GM12873 (cell line): ENCODE measurements around the gene TRHDE.

Experiments used
- TF ChIP-seq, protein P1 (sequence below): IDR thresholded peaks from 2 replicates; pipeline ENCODE4 v1.5.1; 2012; ENCODE audit warnings: low read depth, mild to moderate bottlenecking, moderate library complexity, low read length, control low read depth; ENCODE audit not compliant: insufficient read depth; ENCODE audit errors: missing control alignments

TRHDE gene

GRCh38 chr12:72622556-72622955, 350.4 kb downstream of the TRHDE start:
- TF ChIP-seq, protein P1, sequence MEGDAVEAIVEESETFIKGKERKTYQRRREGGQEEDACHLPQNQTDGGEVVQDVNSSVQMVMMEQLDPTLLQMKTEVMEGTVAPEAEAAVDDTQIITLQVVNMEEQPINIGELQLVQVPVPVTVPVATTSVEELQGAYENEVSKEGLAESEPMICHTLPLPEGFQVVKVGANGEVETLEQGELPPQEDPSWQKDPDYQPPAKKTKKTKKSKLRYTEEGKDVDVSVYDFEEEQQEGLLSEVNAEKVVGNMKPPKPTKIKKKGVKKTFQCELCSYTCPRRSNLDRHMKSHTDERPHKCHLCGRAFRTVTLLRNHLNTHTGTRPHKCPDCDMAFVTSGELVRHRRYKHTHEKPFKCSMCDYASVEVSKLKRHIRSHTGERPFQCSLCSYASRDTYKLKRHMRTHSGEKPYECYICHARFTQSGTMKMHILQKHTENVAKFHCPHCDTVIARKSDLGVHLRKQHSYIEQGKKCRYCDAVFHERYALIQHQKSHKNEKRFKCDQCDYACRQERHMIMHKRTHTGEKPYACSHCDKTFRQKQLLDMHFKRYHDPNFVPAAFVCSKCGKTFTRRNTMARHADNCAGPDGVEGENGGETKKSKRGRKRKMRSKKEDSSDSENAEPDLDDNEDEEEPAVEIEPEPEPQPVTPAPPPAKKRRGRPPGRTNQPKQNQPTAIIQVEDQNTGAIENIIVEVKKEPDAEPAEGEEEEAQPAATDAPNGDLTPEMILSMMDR, result no peak

GRCh38 chr12:72631926-72632685, 359.9 kb downstream of the TRHDE start:
- TF ChIP-seq, protein P1, result no peak

DNA sequence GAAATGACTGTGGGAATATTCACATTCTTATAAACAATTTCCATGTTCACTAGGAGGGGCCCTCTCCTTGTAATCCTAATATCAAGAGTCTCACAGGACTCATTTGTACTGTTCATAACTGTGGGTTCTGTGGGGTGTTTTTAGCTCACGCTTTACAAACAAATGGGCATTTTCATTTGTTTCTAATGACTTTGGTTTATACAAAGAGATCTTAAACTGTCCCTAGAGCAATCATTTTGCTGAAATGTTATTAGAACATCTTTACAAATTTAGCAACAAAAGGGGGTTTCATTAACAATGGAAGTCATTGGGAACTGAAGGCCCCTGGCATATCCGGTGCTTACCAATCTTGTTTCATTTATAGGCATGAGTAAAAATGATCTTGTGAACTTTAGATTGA, 370.5 kb downstream of the TRHDE start:
- TF ChIP-seq, protein P1, result no peak

GRCh38 chr12:72647139-72647538, 375.0 kb downstream of the TRHDE start:
- TF ChIP-seq, protein P1, result no peak

DNA sequence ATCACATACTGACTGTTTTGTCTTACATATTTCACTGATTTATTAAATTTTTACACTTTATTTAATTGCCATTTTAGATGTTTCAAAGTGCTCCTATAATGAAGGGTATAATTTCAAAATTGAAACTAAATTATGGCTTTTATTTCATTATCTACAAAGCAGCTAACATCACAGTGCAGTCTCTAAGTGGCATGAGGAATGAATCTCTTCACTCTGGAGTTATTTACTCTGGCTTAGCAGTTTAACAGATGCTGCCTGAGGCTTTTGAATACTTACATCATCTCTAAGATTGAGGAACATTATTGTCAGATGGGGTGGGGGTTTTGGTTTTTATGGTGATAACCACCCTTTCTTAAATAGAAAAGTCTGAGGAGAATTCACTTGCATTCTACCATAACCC, 386.4 kb downstream of the TRHDE start:
- TF ChIP-seq, protein P1, result no peak

- TF ChIP-seq, protein P1, result no peak
These were observed 401.7 kb downstream of the TRHDE start for GRCh38 chr12:72673853-72674252.

GRCh38 chr12:72676556-72676955, 404.4 kb downstream of the TRHDE start:
- TF ChIP-seq, protein P1, result no peak
